Heart left ventricle (tissue), 16 donors: Measurements from ENCODE around the gene TMEM156. TPM values are rescaled to one million over a fixed set of nuclear protein-coding genes. Genes with fewer than 3 reads are reported as not detected.
A peak's percentile ranks its signal among the peaks of the same experiment; 100 is the strongest.
"Not testable (repeated sequence)": the region's sequence is repeated elsewhere in the genome, so short reads cannot be mapped to it uniquely, and the experiment has no call there.

Source experiments
- ATAC-seq, 4 donors: fragments of 200-7000 bp; cut with Tn5 transposase; one replicate each; pipeline ENCODE4 v1.9.1; 2020 to 2022; ENCODE audit warnings: moderate library complexity in 4 of 4, mild to moderate bottlenecking in 3 of 4, moderate number of reproducible peaks in 1 of 4
- DNase-seq, 5 donors: peaks; one replicate each; pipeline ENCODE4 v3.0.0-alpha.2; 2020
- H3K27ac ChIP-seq, 12 donors: fragments of 200-600 bp; sonication (generic) in 4 of 12; one replicate each; pipeline versions ENCODE4 v1.5.0 to v1.8.0; 2016 to 2022; ENCODE audit warnings: mild to moderate bottlenecking in 2 of 12
- H3K27me3 ChIP-seq, 9 donors: fragments of 200-600 bp; sonication (generic) in 2 of 9; one replicate each; pipeline versions ENCODE4 v1.5.1 to v1.8.0; 2016 to 2022; ENCODE audit warnings: mild to moderate bottlenecking in 3 of 9
- H3K36me3 ChIP-seq, 9 donors: fragments of 200-600 bp; sonication (generic) in 2 of 9; one replicate each; pipeline versions ENCODE4 v1.5.0 to v1.8.0; 2018 to 2022; ENCODE audit warnings: mild to moderate bottlenecking in 2 of 9
- H3K4me1 ChIP-seq, 12 donors: fragments of 200-600 bp; sonication (generic) in 4 of 12; one replicate each; pipeline versions ENCODE4 v1.5.0 to v1.8.0; 2016 to 2022; ENCODE audit warnings: mild to moderate bottlenecking in 3 of 12
- H3K4me3 ChIP-seq, 12 donors: fragments of 200-600 bp; sonication (generic) in 4 of 12; one replicate each; pipeline versions ENCODE4 v1.5.0 to v1.8.0; 2017 to 2022; ENCODE audit warnings: mild to moderate bottlenecking in 9 of 12, moderate library complexity in 4 of 12
- H3K9me3 ChIP-seq, 12 donors: fragments of 200-600 bp; sonication (generic) in 4 of 12; one replicate each; pipeline versions ENCODE4 v1.5.0 to v1.8.0; 2016 to 2022; ENCODE audit warnings: mild to moderate bottlenecking in 1 of 12
- CTCF ChIP-seq, 12 donors: fragments of 200-600 bp; sonication (generic) in 4 of 12; IDR thresholded peaks; one replicate each; pipeline versions ENCODE4 v1.5.0 to v1.8.0; 2018 to 2022; ENCODE audit warnings: antibody characterized with exemption in 12 of 12, mild to moderate bottlenecking in 5 of 12
- POLR2A ChIP-seq, 2 donors: fragments of 450-650 bp; IDR thresholded peaks; one replicate each; pipeline ENCODE4 v1.6.1; 2017; ENCODE audit warnings: antibody characterized with exemption in 2 of 2, mild to moderate bottlenecking in 2 of 2, moderate library complexity in 2 of 2
- WGBS, 4 donors: extraction: QIAGEN DNeasy Blood & Tissue Kit in 2 of 4; methylation state at CpG; one replicate each; pipeline versions ENCODE4 v1.1.5 to v1.1.7; 2013 to 2018; 5-methylcytosine and 5-hydroxymethylcytosine counted together
- intact Hi-C, 10 donors: fragments of 100-400 bp; cut with DNase I; formaldehyde crosslinking; loops; one replicate each; pipeline versions ENCODE4 v1.11.1 to v1.14.2; 2022
- polyA plus RNA-seq, 2 donors: library from polyadenylated mRNA; stranded (reverse); fragments of 200-250 nt; gene quantifications; one replicate each; pipeline ENCODE4 v1.2.3, GENCODE V29; 2013
- total RNA-seq, 9 donors: library from RNA; depleted of rRNA in 2 of 9; stranded (reverse); fragments of >200 nt in 2 of 9; fragmentation: NEBNext Ultra II Directional in 3 of 9; extraction: Animal tissue kit (Norgen Biotek cat#: 25700) in 3 of 9; gene quantifications; one replicate each; pipeline versions ENCODE4 v1.1.0 to v1.2.4, GENCODE V29; 2016 to 2023
- donor health status: ischemic (EF 13 %, LVEDD 7.1; RV severe dilation, severe dysfunction).
- donor health status: healthy with polysubstance abuse.
- donor health status: DM: no; HTN: yes; CAD: no.
- donor health status: DM: no; HTN: no; CAD: no.
- donor health status: ischemic (EF 25% LVEDD 6.9; RV normal size, moderate dysfunction).
- donor health status: ischemic (EF 25% LVEDD 5.7; RV mildly dilated, moderate dysfunction).
- donor health status: healthy.
- donor health status: DM: yes; HTN: yes; CAD: no.
- donor health status: ischemic (EF 35%, LVEDD 5.7; RV mildly dilated, moderate dysfunction).
- donor health status: nonischemic (EF 11% LVEDD 7.7; RV severe dilation, severe dysfunction).
- donor health status: DM: yes; HTN: yes; CAD: no.
- donor health status: PGD.
- donor health status: ischemic (EF 29% LVEDD 5.4; RV normal size, mild dysfunction).
- donor health status: nonischemic (EF 23%, LVEDD 6.1; RV moderate dilation, normal function).

Gene TMEM156
- total and polyA plus RNA-seq, 11 donors = 0.06 to 2.3 (median 0.14) TPM; not detected in 8

- Histone ChIP-seq H3K4me3 (no peak overlapping the region), H3K27me3 (no peaks in the 10 kb centered on the region), H3K27ac (no peak overlapping the region), H3K9me3 (no peaks in the 10 kb centered on the region), H3K36me3 (no peaks in the 10 kb centered on the region), H3K4me1 (no peaks in the 10 kb centered on the region)
- DNase-seq = no peak
- WGBS, 4 donors = 87 to 91% (median 88%) methylated on average over 5 of the region's 5 CpGs
- intact Hi-C loops = no loop called here
- no peak for TF ChIP-seq CTCF (IDR thresholded peaks at IDR 0.05)
- TF ChIP-seq POLR2A (IDR thresholded peaks at IDR 0.05) = no peak
- no peak for ATAC-seq
Measured at GRCh38 chr4:38968668-38969067, 63.5 kb downstream of the TMEM156 start.

DNA sequence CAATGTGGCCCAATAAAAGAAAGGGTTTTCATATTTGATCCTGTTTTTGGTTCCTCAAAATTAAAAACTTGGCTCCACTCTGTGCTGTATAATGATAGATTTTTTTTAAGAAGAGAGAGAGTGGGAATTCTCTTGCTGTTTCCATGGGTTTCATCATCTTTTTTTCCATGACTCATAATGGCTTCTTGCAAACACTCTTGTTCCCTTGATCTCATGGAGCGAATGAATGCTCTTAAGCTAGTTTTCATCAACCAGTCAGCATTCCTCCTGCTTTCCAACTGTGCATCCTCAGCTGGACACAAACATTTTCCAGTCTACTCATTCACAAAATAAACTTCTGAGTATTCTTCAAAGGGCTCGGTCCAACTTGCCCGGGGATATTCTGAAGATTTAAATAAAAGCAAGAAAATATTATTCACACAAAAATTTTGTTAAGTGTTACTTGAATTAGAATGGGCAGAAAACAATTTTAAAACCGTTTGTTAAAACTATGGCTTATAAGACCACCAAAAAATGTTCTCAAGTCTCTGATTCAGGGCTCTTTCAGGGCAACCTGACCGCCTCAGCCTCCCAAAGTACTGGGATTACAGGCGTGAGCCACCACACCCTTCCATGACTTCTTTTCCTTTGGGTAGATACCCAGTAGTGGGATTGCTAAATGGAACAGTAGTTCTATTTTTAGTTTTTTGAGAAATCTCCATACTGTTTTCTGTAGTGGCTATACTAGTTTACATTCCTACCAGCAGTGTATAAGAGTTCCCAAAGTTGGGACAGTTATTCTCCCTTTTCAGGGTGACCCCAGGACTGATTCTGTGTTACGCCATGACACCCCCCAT lies 64.7 kb downstream of the TMEM156 start:
- TF ChIP-seq POLR2A (IDR thresholded peaks at IDR 0.05) (no peak), CTCF (IDR thresholded peaks at IDR 0.05) (no peak)
- 86 to 88% (median 87%) methylated on average over 7 of the region's 7 CpGs for WGBS, 4 donors
- no peaks in the 10 kb centered on the region for H3K4me1 ChIP-seq
- H3K4me3 ChIP-seq = no peak overlapping the region
- no peaks in the 10 kb centered on the region for H3K9me3 ChIP-seq
- H3K27ac ChIP-seq = peak overlapping the region in 5 of 12 donors; percentile 6 to 46 (median 27)
- intact Hi-C loops = no loop called here
- ATAC-seq (peak in 3 of 4 donors; percentile 58 to 85 (median 69)), DNase-seq (no peak)
- H3K27me3 ChIP-seq = no peaks in the 10 kb centered on the region
- H3K36me3 ChIP-seq = no peaks in the 10 kb centered on the region

DNA sequence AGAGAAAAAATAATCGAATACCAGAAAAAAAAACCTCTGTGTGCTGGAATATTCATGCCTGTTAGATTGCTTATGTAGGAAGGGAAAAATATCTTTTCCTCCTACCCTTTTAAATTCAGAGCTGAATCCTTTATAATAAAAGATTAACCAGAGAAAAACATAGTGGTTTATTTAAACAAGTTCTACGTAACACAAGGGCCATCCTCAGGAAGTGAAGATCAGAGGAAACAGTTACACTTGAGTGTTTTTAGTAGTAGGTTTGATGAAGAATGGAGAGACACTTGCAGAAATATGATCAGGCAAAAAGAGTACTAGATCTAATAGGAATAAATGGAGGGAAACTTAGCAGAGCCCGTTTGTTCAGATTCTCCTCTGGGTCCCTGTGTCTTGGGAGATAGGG lies 66.3 kb downstream of the TMEM156 start:
- Histone ChIP-seq H3K27me3 (no peaks in the 10 kb centered on the region), H3K36me3 (no peaks in the 10 kb centered on the region), H3K4me3 (no peak overlapping the region), H3K9me3 (no peaks in the 10 kb centered on the region), H3K4me1 (no peaks in the 10 kb centered on the region), H3K27ac (no peak overlapping the region)
- no peak for TF ChIP-seq POLR2A (IDR thresholded peaks at IDR 0.05)
- TF ChIP-seq CTCF (IDR thresholded peaks at IDR 0.05) = no peak
- 75 to 82% (median 76%) methylated on average over 3 of the region's 3 CpGs for WGBS, 4 donors
- DNase-seq = no peak
- intact Hi-C loops = no loop called here
- ATAC-seq = no peak

- Histone ChIP-seq H3K9me3 (no peaks in the 10 kb centered on the region), H3K4me1 (no peaks in the 10 kb centered on the region), H3K4me3 (no peak overlapping the region), H3K27ac (no peak overlapping the region), H3K27me3 (no peaks in the 10 kb centered on the region), H3K36me3 (no peaks in the 10 kb centered on the region)
- WGBS, 4 donors = 84 to 88% (median 86%) methylated on average over 11 of the region's 11 CpGs
- intact Hi-C loops = no loop called here
- DNase-seq = no peak
- ATAC-seq = no peak
- TF ChIP-seq CTCF (IDR thresholded peaks at IDR 0.05) (no peak), POLR2A (IDR thresholded peaks at IDR 0.05) (no peak)
Measured at GRCh38 chr4:38964942-38965775, 67.0 kb downstream of the TMEM156 start.

GRCh38 chr4:38959248-38959647 lies 73.0 kb downstream of the TMEM156 start:
- H3K27ac ChIP-seq, ATAC-seq, DNase-seq, H3K4me3 ChIP-seq, intact Hi-C loops, H3K27me3 ChIP-seq, H3K4me1 ChIP-seq, H3K36me3 ChIP-seq, H3K9me3 ChIP-seq: not testable (repeated sequence)
- 85 to 94% (median 89%) methylated on average over 5 of the region's 5 CpGs for WGBS, 4 donors
